Occipital lobe (tissue), 2 donors: ENCODE measurements around the gene DSCAML1. TPM values are rescaled to one million over a fixed set of nuclear protein-coding genes. Genes with fewer than 3 reads are reported as not detected.

ENCODE experiments used
- DNase-seq: peaks from one replicate; lab custom pipeline; 2025; lab: John Stamatoyannopoulos, UW
- total RNA-seq: library from RNA; depleted of rRNA; stranded (reverse); fragments of >200 nt; gene quantifications from one replicate; pipeline ENCODE4 v1.2.3, GENCODE V29; 2014

DSCAML1 gene
- total RNA-seq, 1 donor from 2014 or later = 7.6 TPM

- no peak for DNase-seq
Observed at GRCh38 chr11:117477721-117478120, 319.3 kb downstream of the DSCAML1 start.

GRCh38 chr11:117476531-117477142 is 320.4 kb downstream of the DSCAML1 start:
- no peak for DNase-seq

GRCh38 chr11:117475716-117476530 is 321.1 kb downstream of the DSCAML1 start:
- DNase-seq = no peak

- no peak for DNase-seq
Observed at GRCh38 chr11:117473481-117474091, 323.4 kb downstream of the DSCAML1 start.

- no peak for DNase-seq
Observed at GRCh38 chr11:117471776-117472175, 325.2 kb downstream of the DSCAML1 start.

- DNase-seq = no peak
Observed at GRCh38 chr11:117470576-117470975, 326.4 kb downstream of the DSCAML1 start.

- no peak for DNase-seq
Observed at GRCh38 chr11:117468888-117469287, 328.1 kb downstream of the DSCAML1 start.

- DNase-seq = no peak
Observed at GRCh38 chr11:117467770-117468169, 329.2 kb downstream of the DSCAML1 start.

GRCh38 chr11:117466966-117467365 is 330.1 kb downstream of the DSCAML1 start:
- no peak for DNase-seq

GRCh38 chr11:117465236-117465997 is 331.6 kb downstream of the DSCAML1 start:
- no peak for DNase-seq

GRCh38 chr11:117464778-117465177 is 332.2 kb downstream of the DSCAML1 start:
- no peak for DNase-seq

- DNase-seq = no peak
Observed at GRCh38 chr11:117462864-117463247, 334.2 kb downstream of the DSCAML1 start.

- no peak for DNase-seq
Observed at GRCh38 chr11:117462183-117462863, 334.7 kb downstream of the DSCAML1 start.

- DNase-seq = no peak
Observed at GRCh38 chr11:117461396-117462182, 335.4 kb downstream of the DSCAML1 start.

- no peak for DNase-seq
Observed at GRCh38 chr11:117459979-117460300, 337.1 kb downstream of the DSCAML1 start.

- no peak for DNase-seq
Observed at GRCh38 chr11:117459123-117459978, 337.7 kb downstream of the DSCAML1 start.

GRCh38 chr11:117458275-117459122 is 338.5 kb downstream of the DSCAML1 start:
- no peak for DNase-seq

- DNase-seq = no peak
Observed at GRCh38 chr11:117457835-117458234, 339.2 kb downstream of the DSCAML1 start.
